MM.1S (cell line): ENCODE data around the gene ETV6.
A peak's percentile ranks its signal among the peaks of the same experiment; 100 is the strongest.

Source experiments
- DNase-seq: peaks from one replicate; pipeline ENCODE4 v3.0.0-alpha.2; 2015
- H2AFZ ChIP-seq: fragments of 300-600 bp; sonication (generic); 2 replicates; pipeline ENCODE4 v1.6.0; 2016; ENCODE audit warnings: antibody characterized with exemption, low read length
- H3F3A ChIP-seq: fragments of 300-600 bp; sonication (generic); 2 replicates; pipeline ENCODE4 v1.6.1; 2016; ENCODE audit warnings: mild to moderate bottlenecking, antibody characterized with exemption, low read length, moderate library complexity, mixed read lengths; ENCODE audit not compliant: insufficient read depth
- H3K27ac ChIP-seq: fragments of 300-600 bp; sonication (generic); 2 replicates; pipeline ENCODE4 v1.5.1; 2016; ENCODE audit warnings: mild to moderate bottlenecking, low read length
- H3K27me3 ChIP-seq: fragments of 300-600 bp; sonication (generic); replicated peaks from 2 replicates; pipeline ENCODE4 v1.6.0; 2016; ENCODE audit warnings: low read length; ENCODE audit not compliant: insufficient read depth
- H3K36me3 ChIP-seq: fragments of 300-600 bp; sonication (generic); replicated peaks from 2 replicates; pipeline ENCODE4 v1.6.1; 2016; ENCODE audit warnings: mild to moderate bottlenecking, low read length, mixed read lengths; ENCODE audit not compliant: insufficient read depth
- H3K4me1 ChIP-seq: fragments of 300-600 bp; sonication (generic); 2 replicates; pipeline ENCODE4 v1.6.1; 2016; ENCODE audit warnings: low read length, mixed read lengths
- H3K4me2 ChIP-seq: fragments of 300-600 bp; sonication (generic); 2 replicates; pipeline ENCODE4 v1.6.0; 2016; ENCODE audit warnings: low read depth, low read length
- H3K4me3 ChIP-seq: fragments of 300-600 bp; sonication (generic); 2 replicates; pipeline ENCODE4 v1.5.1; 2016; ENCODE audit warnings: low read length, mixed read lengths
- H3K79me2 ChIP-seq: fragments of 300-600 bp; sonication (generic); 2 replicates; pipeline ENCODE4 v1.6.1; 2016; ENCODE audit warnings: mixed run types, low read length, mixed read lengths
- H3K9ac ChIP-seq: fragments of 300-600 bp; sonication (generic); 2 replicates; pipeline ENCODE4 v1.6.1; 2016; ENCODE audit warnings: low read length, mixed read lengths
- H3K9me2 ChIP-seq: fragments of 300-600 bp; sonication (generic); replicated peaks from 2 replicates; pipeline ENCODE4 v1.6.1; 2016; ENCODE audit warnings: mild to moderate bottlenecking, low read length, mixed read lengths; ENCODE audit not compliant: insufficient read depth
- H3K9me3 ChIP-seq: fragments of 300-600 bp; sonication (generic); replicated peaks from 2 replicates; pipeline ENCODE4 v1.6.1; 2016; ENCODE audit warnings: mild to moderate bottlenecking, low read length, mixed read lengths; ENCODE audit not compliant: insufficient read depth
- H4K20me1 ChIP-seq: fragments of 300-600 bp; sonication (generic); 2 replicates; pipeline ENCODE4 v1.6.1; 2016; ENCODE audit warnings: mild to moderate bottlenecking, low read length, moderate library complexity, mixed read lengths; ENCODE audit not compliant: insufficient read depth
- EZH2 ChIP-seq: fragments of 300-600 bp; sonication (generic); optimal IDR thresholded peaks from 2 replicates; pipeline ENCODE3; 2017; ENCODE audit warnings: low read depth, mild to moderate bottlenecking, antibody characterized with exemption, low read length, mixed read lengths
- EZH2phosphoT487 ChIP-seq: fragments of 300-600 bp; sonication (generic); IDR thresholded peaks from 2 replicates; pipeline ENCODE4 v1.6.1; 2018; ENCODE audit warnings: antibody characterized with exemption, low read length
- TF ChIP-seq, protein P1 (sequence below): fragments of 300-600 bp; sonication (generic); IDR thresholded peaks from 2 replicates; pipeline ENCODE4 v1.5.1; 2016; ENCODE audit warnings: antibody characterized with exemption, low read length, mixed read lengths

Gene ETV6

DNA sequence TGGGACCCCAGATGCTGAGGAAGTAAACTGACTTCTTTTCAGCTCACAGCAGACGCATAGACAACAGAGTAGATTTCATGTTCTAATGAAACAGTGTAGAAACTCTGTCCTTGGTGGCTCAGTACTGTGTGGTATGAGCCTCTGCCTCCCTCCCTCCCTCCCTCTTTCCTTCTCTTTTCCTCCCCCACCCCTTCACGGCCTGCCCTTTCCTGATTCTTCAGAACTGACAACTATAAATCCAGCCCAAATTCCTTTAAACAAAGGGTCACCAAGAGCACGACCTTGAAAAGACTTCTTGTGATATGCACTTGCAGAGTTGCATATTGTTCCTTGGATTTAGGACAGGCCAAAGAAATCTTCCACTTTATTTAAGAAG lies 164.0 kb downstream of the ETV6 start:
- no peak for TF ChIP-seq EZH2
- TF ChIP-seq, protein P1, sequence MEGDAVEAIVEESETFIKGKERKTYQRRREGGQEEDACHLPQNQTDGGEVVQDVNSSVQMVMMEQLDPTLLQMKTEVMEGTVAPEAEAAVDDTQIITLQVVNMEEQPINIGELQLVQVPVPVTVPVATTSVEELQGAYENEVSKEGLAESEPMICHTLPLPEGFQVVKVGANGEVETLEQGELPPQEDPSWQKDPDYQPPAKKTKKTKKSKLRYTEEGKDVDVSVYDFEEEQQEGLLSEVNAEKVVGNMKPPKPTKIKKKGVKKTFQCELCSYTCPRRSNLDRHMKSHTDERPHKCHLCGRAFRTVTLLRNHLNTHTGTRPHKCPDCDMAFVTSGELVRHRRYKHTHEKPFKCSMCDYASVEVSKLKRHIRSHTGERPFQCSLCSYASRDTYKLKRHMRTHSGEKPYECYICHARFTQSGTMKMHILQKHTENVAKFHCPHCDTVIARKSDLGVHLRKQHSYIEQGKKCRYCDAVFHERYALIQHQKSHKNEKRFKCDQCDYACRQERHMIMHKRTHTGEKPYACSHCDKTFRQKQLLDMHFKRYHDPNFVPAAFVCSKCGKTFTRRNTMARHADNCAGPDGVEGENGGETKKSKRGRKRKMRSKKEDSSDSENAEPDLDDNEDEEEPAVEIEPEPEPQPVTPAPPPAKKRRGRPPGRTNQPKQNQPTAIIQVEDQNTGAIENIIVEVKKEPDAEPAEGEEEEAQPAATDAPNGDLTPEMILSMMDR, result no peak
- TF ChIP-seq EZH2phosphoT487, result no peak
- H3K36me3 ChIP-seq, result no peaks in the 10 kb centered on the region
- no peak overlapping the region for H2AFZ ChIP-seq
- H3K27ac ChIP-seq, result peak overlapping the region; percentile 83; the same call in 1 of the 2 replicates
- H3K79me2 ChIP-seq, result no peaks in the 10 kb centered on the region
- peak overlapping the region; percentile 59; the same call in 1 of the 2 replicates for H3K4me3 ChIP-seq
- no peaks in the 10 kb centered on the region for H4K20me1 ChIP-seq
- H3F3A ChIP-seq, result peaks cover 21% of the 10 kb centered on the region
- H3K27me3 ChIP-seq, result no peaks in the 10 kb centered on the region
- no peaks in the 10 kb centered on the region for H3K9me3 ChIP-seq
- peak overlapping the region; percentile 94 for H3K4me2 ChIP-seq
- peaks cover 25% of the 10 kb centered on the region for H3K4me1 ChIP-seq
- peak overlapping the region; percentile 59; the same call in 1 of the 2 replicates for H3K9ac ChIP-seq
- DNase-seq, result no peak
- no peaks in the 10 kb centered on the region for H3K9me2 ChIP-seq

DNA sequence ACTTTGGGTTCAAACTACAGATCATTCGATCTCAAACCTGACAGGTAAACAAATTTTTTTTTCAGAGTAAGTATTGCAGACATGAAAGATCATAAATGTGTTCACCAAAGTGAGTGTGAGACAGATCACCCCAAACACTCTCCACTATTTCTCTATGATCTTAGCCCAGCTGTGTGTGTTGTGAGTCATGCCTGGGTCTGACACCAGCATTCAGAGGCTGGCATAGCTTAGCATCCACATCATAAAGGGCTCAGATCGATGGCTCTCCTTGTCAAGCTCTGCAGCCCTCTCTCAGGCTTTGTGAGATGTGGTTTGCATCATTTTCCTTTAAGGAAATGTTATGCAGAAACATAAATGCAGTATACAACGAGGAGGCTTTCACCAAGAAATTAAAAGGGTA lies 164.9 kb downstream of the ETV6 start:
- Histone ChIP-seq H3K36me3 (no peaks in the 10 kb centered on the region), H3K9me3 (no peaks in the 10 kb centered on the region), H3K9me2 (no peaks in the 10 kb centered on the region), H3K4me3 (no peak overlapping the region), H3K27ac (no peak overlapping the region), H4K20me1 (no peaks in the 10 kb centered on the region), H3K9ac (no peak overlapping the region), H3K79me2 (no peaks in the 10 kb centered on the region), H3K27me3 (no peaks in the 10 kb centered on the region), H3F3A (peaks cover 21% of the 10 kb centered on the region), H3K4me1 (peaks cover 25% of the 10 kb centered on the region), H3K4me2 (no peak overlapping the region), H2AFZ (no peak overlapping the region)
- no peak for DNase-seq
- TF ChIP-seq EZH2phosphoT487 (no peak), EZH2 (no peak)
- TF ChIP-seq, protein P1, result no peak

DNA sequence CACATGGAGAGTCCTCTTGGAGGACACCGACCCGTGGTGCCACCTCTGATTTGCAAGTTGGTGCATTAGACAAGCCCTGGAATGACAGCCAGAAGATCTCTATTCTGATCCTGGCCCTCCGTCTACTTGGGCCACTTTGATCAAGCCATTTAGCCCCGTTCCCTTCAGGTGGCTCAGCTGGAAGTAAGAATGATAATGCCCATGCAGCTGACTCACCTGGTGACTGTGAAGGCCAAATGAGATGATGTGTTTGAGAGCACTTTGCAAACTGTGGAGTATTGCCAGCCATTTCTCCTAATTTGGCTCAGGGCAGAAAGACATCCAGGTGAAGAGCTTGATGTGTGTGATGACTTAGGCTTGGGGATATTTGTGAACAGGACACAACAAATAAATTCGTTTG lies 165.9 kb downstream of the ETV6 start:
- H3K27ac ChIP-seq, result no peak overlapping the region
- no peaks in the 10 kb centered on the region for H3K79me2 ChIP-seq
- H3K36me3 ChIP-seq, result no peaks in the 10 kb centered on the region
- no peak overlapping the region for H2AFZ ChIP-seq
- peaks cover 21% of the 10 kb centered on the region for H3F3A ChIP-seq
- H3K9me3 ChIP-seq, result no peaks in the 10 kb centered on the region
- no peaks in the 10 kb centered on the region for H3K9me2 ChIP-seq
- H3K9ac ChIP-seq, result no peak overlapping the region
- no peak overlapping the region for H3K4me3 ChIP-seq
- TF ChIP-seq EZH2, result no peak
- TF ChIP-seq, protein P1, result no peak
- TF ChIP-seq EZH2phosphoT487, result no peak
- H4K20me1 ChIP-seq, result no peaks in the 10 kb centered on the region
- H3K27me3 ChIP-seq, result no peaks in the 10 kb centered on the region
- H3K4me1 ChIP-seq, result peaks cover 25% of the 10 kb centered on the region
- H3K4me2 ChIP-seq, result no peak overlapping the region
- DNase-seq, result no peak
